H1 (cell line): Measurements from ENCODE around the gene HBEGF. TPM values are rescaled to one million over a fixed set of nuclear protein-coding genes. Genes with fewer than 3 reads are reported as not detected.

Experiments
- CTCF ChIA-PET: fragments of 300-600 bp; sonication (Branson Sonifier 250); formaldehyde crosslinking; loops from one replicate; lab custom pipeline; 2021; ENCODE audit not compliant: partially characterized antibody; lab: Charles Lee
- POLR2A ChIA-PET: fragments of 300-600 bp; sonication (Branson Sonifier 250); formaldehyde crosslinking; loops from one replicate; lab custom pipeline; 2021; ENCODE audit warnings: inconsistent platforms; ENCODE audit not compliant: partially characterized antibody; lab: Charles Lee
- DNase-seq, 2 experiments: peaks; one replicate each; pipeline versions ENCODE4 v3.0.0 to v3.0.0-alpha.2; 2010 to 2022; ENCODE audit warnings: low spot score in 2 of 2, low read depth in 1 of 2, mixed read lengths in 1 of 2
- FAIRE-seq: peaks from 2 replicates; lab custom pipeline; 2011; peaks lifted over from hg19 to GRCh38; lab: Jason Lieb, UNC
- H2AFZ ChIP-seq: 2 replicates; pipeline ENCODE4 v1.8.1; 2012; ENCODE audit warnings: low read length, inconsistent platforms
- H2AK5ac ChIP-seq: 2 replicates; pipeline ENCODE4 v1.6.1; 2013; ENCODE audit warnings: low read depth, low read length
- H2BK120ac ChIP-seq: replicated peaks from 2 replicates; pipeline ENCODE3; 2013; ENCODE audit warnings: low read depth, low read length, inconsistent platforms
- H2BK12ac ChIP-seq: 2 replicates; pipeline ENCODE4 v1.6.1; 2013; ENCODE audit warnings: low read depth, low read length
- H2BK15ac ChIP-seq: 2 replicates; pipeline ENCODE4 v1.6.1; 2013; ENCODE audit warnings: low read length
- H2BK20ac ChIP-seq: 2 replicates; pipeline ENCODE4 v1.6.1; 2013; ENCODE audit warnings: low read length
- H2BK5ac ChIP-seq: 2 replicates; pipeline ENCODE4 v1.6.1; 2013; ENCODE audit warnings: low read depth, low read length
- H3K14ac ChIP-seq: 2 replicates; pipeline ENCODE4 v1.6.1; 2013; ENCODE audit warnings: inconsistent platforms; ENCODE audit not compliant: insufficient read length
- H3K18ac ChIP-seq: 2 replicates; pipeline ENCODE4 v1.6.1; 2013; ENCODE audit warnings: low read length; ENCODE audit errors: extremely low read depth
- H3K23ac ChIP-seq: 2 replicates; pipeline ENCODE4 v1.6.1; 2013; ENCODE audit warnings: inconsistent platforms; ENCODE audit not compliant: insufficient read length
- H3K23me2 ChIP-seq: 2 replicates; pipeline ENCODE4 v1.6.1; 2013; ENCODE audit warnings: low read depth, low read length
- H3K27ac ChIP-seq: 2 replicates; pipeline ENCODE4 v1.6.1; 2011; ENCODE audit warnings: low read depth, low read length, inconsistent platforms
- H3K27me3 ChIP-seq, 4 experiments: replicated peaks in 1 of 4; 1 replicate in 1 of 4; 2 replicates in 3 of 4; pipeline versions ENCODE4 v1.6.1 to v1.8.1; 2011 to 2013; ENCODE audit warnings: low read length in 3 of 4, mild to moderate bottlenecking in 3 of 4, inconsistent platforms in 2 of 4, mixed read lengths in 2 of 4, moderate library complexity in 1 of 4; ENCODE audit not compliant: control insufficient read depth in 3 of 4, insufficient read depth in 3 of 4; ENCODE audit errors: extremely low read depth in 1 of 4
- H3K36me3 ChIP-seq, 4 experiments: 2 replicates each; pipeline versions ENCODE4 v1.6.1 to v1.8.1; 2011 to 2013; ENCODE audit warnings: mild to moderate bottlenecking in 4 of 4, low read length in 3 of 4, moderate library complexity in 2 of 4, control low read depth in 1 of 4, inconsistent platforms in 1 of 4; ENCODE audit not compliant: insufficient read depth in 4 of 4, control insufficient read depth in 2 of 4
- H3K4ac ChIP-seq: replicated peaks from 2 replicates; pipeline ENCODE3; 2013; ENCODE audit warnings: low read length, low read depth, mixed read lengths, inconsistent platforms; ENCODE audit not compliant: insufficient read length
- H3K4me1 ChIP-seq, 4 experiments: replicated peaks in 1 of 4; 1 replicate in 1 of 4; 2 replicates in 3 of 4; pipeline versions ENCODE4 v1.6.1 to v1.8.1; 2011 to 2013; ENCODE audit warnings: low read length in 3 of 4, inconsistent platforms in 2 of 4, mixed read lengths in 1 of 4; ENCODE audit not compliant: insufficient read depth in 4 of 4, control insufficient read depth in 3 of 4
- H3K4me2 ChIP-seq, 2 experiments: 2 replicates each; pipeline versions ENCODE4 v1.6.1 to v1.8.1; 2011 to 2013; ENCODE audit warnings: low read depth in 2 of 2, low read length in 2 of 2, control low read depth in 1 of 2, inconsistent platforms in 1 of 2, mild to moderate bottlenecking in 1 of 2; ENCODE audit not compliant: insufficient read depth in 1 of 2
- H3K4me3 ChIP-seq, 4 experiments: fragments of 200-600, 300-600 bp in 1 of 4; sonication (generic), shearing (Covaris generic), sonication (Bioruptor Twin) in 1 of 4; 2 replicates each; pipeline versions ENCODE4 v1.5.1 to v1.8.1; 2011 to 2016; ENCODE audit warnings: low read length in 4 of 4, low read depth in 3 of 4, control low read depth in 2 of 4, inconsistent platforms in 2 of 4, mild to moderate bottlenecking in 2 of 4, mixed read lengths in 1 of 4, moderate library complexity in 1 of 4; ENCODE audit not compliant: insufficient read depth in 2 of 4; ENCODE audit errors: extremely low read depth in 1 of 4
- H3K56ac ChIP-seq: replicated peaks from 2 replicates; pipeline ENCODE3; 2013; ENCODE audit warnings: low read depth, mild to moderate bottlenecking, mixed read lengths, low read length, inconsistent platforms; ENCODE audit not compliant: insufficient read length
- H3K79me1 ChIP-seq: 2 replicates; pipeline ENCODE4 v1.6.1; 2013; ENCODE audit warnings: low read depth, low read length, control low read depth
- H3K79me2 ChIP-seq, 2 experiments: 2 replicates each; pipeline versions ENCODE4 v1.6.1 to v1.8.1; 2012 to 2013; ENCODE audit warnings: low read length in 2 of 2, mild to moderate bottlenecking in 2 of 2, inconsistent platforms in 1 of 2; ENCODE audit not compliant: insufficient read depth in 2 of 2, control insufficient read depth in 1 of 2
- H3K9ac ChIP-seq, 4 experiments: replicated peaks in 1 of 4; 1 replicate in 1 of 4; 2 replicates in 3 of 4; pipeline versions ENCODE4 v1.6.1 to v1.8.1; 2011 to 2013; ENCODE audit warnings: low read depth in 3 of 4, low read length in 3 of 4, control low read depth in 2 of 4, mild to moderate bottlenecking in 2 of 4, moderate library complexity in 2 of 4, inconsistent platforms in 1 of 4; ENCODE audit errors: extremely low read depth in 1 of 4
- H3K9me3 ChIP-seq, 2 experiments: 2 replicates each; pipeline versions ENCODE4 v1.6.1 to v1.8.1; 2012 to 2013; ENCODE audit warnings: mild to moderate bottlenecking in 2 of 2, moderate library complexity in 2 of 2, control low read depth in 1 of 2, inconsistent platforms in 1 of 2, low read depth in 1 of 2, low read length in 1 of 2, mixed read lengths in 1 of 2; ENCODE audit not compliant: insufficient read depth in 2 of 2
- H4K20me1 ChIP-seq, 2 experiments: replicated peaks in 1 of 2; 2 replicates each; pipeline versions ENCODE3 to v1.8.1; 2011 to 2013; ENCODE audit warnings: inconsistent platforms in 2 of 2, low read length in 2 of 2, mild to moderate bottlenecking in 1 of 2; ENCODE audit not compliant: insufficient read depth in 2 of 2, control insufficient read depth in 1 of 2
- H4K5ac ChIP-seq: 2 replicates; pipeline ENCODE4 v1.6.1; 2013; ENCODE audit warnings: low read length, low read depth, mixed read lengths, inconsistent platforms; ENCODE audit not compliant: insufficient read length
- H4K8ac ChIP-seq: 2 replicates; pipeline ENCODE4 v1.8.0; 2013; ENCODE audit warnings: mild to moderate bottlenecking, moderate library complexity, low read length, inconsistent platforms; ENCODE audit not compliant: insufficient read depth; ENCODE audit errors: extremely low read depth
- H4K91ac ChIP-seq: replicated peaks from 2 replicates; pipeline ENCODE3; 2013; ENCODE audit warnings: low read length, mixed read lengths, inconsistent platforms; ENCODE audit not compliant: insufficient read length
- KDM1A ChIP-seq: fragments of 200-600, 300-600 bp; sonication (generic); IDR thresholded peaks from 2 replicates; pipeline ENCODE4 v1.7.1; 2016; ENCODE audit warnings: mild to moderate bottlenecking, low read length, borderline replicate concordance
- KDM4A ChIP-seq: IDR thresholded peaks from one replicate; pipeline ENCODE4 v1.7.1; 2012; ENCODE audit warnings: low read depth, mild to moderate bottlenecking, moderate library complexity, low read length, inconsistent platforms; ENCODE audit not compliant: severe bottlenecking
- WGBS, 2 experiments: shearing (Covaris generic) in 1 of 2; methylation state at CpG; one replicate each; pipeline versions ENCODE4 v1.1.6 to v1.1.7; 2013 to 2015; ENCODE audit warnings: low lambda C conversion rate in 2 of 2, mixed read lengths in 2 of 2, inconsistent platforms in 1 of 2, low coverage in 1 of 2, missing lambda C conversion rate in 1 of 2; ENCODE audit not compliant: insufficient replicate concordance in 2 of 2, insufficient coverage in 1 of 2, insufficient read length in 1 of 2; ENCODE audit errors: extremely low coverage in 1 of 2, missing lambda C conversion rate in 1 of 2; 5-methylcytosine and 5-hydroxymethylcytosine counted together
- polyA plus RNA-seq, 7 experiments: library from polyadenylated mRNA; depleted of rRNA in 3 of 7; stranded (reverse) in 5 of 7; unstranded in 2 of 7; fragments of >200 nt in 5 of 7; fragments of 200-250 nt in 2 of 7; gene quantifications; 1 replicate in 5 of 7; 2 replicates in 1 of 7; 4 replicates in 1 of 7; pipeline versions ENCODE4 v1.2.1 to v1.2.3, GENCODE V29; 2011 to 2013; ENCODE audit warnings: missing spikeins in 2 of 7, mixed read lengths in 2 of 7
- total RNA-seq: library from RNA; stranded (reverse); fragmentation: NEBNext Ultra II Directional; extraction: Animal tissue kit (Norgen Biotek cat#: 25700); gene quantifications from 2 replicates; pipeline ENCODE4 v1.2.1, GENCODE V29; 2021

Gene HBEGF
- total and polyA plus RNA-seq, 2 of the 8 experiments (the other 6 are each of a cell fraction or from before 2014, with no cell fraction given), result 2.4 to 2.5 TPM

DNA sequence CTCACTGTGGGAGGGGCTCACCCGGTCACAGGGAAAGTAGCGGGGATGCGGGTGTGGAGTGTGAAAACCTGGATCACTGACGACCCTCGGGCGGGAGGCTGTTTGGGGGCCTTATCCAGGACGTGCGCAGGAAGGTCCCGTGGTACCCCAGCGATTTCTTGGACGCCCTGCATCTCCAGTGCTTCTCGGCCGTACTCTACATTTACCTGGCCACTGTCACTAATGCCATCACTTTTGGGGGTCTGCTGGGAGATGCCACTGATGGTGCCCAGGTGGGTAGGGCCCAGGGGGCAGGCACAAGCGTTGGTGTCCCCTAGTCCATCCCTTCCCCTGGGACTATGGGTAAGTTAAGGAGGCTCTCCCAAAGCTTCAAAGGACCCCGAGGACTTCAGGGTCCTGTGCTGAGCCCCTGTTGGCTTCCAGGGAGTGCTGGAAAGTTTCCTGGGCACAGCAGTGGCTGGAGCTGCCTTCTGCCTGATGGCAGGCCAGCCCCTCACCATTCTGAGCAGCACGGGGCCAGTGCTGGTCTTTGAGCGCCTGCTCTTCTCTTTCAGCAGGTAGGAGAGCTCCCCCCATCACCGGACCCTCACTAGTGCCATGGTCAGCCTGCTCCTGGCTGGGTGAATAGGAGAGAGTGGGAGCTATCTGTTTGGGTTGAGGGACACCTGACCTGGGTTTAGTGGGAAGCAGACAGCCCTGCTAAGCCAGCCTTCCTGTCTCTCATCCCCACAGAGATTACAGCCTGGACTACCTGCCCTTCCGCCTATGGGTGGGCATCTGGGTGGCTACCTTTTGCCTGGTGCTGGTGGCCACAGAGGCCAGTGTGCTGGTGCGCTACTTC is 17.4 kb upstream of the HBEGF start:
- no peak for FAIRE-seq
- H3K27ac ChIP-seq, result no peak overlapping the region; the same call in 1 of the 2 replicates
- CTCF ChIA-PET, result interaction anchor here (0.6 to 5.8 kb wide), 31 partner anchors 9 to 284 kb away, joined by 3 to 45 read pairs (median 4); partner anchors contain the start of genes EIF4EBP3, HBEGF, IK and NDUFA2

More for the DNA sequence above, 17.4 kb upstream of the HBEGF start:
- no peak for TF ChIP-seq KDM1A
- TF ChIP-seq KDM4A, result peak; percentile 37
- H3K9me3 ChIP-seq, result no peaks in the 10 kb centered on the region
- H2BK20ac ChIP-seq, result no peak overlapping the region
- H4K91ac ChIP-seq, result peak overlapping the region; percentile 92
- H3K14ac ChIP-seq, result no peak overlapping the region
- DNase-seq, result no peak
- peak overlapping the region; percentile 91; the same call in 1 of the 2 replicates for H3K18ac ChIP-seq
- no peaks in the 10 kb centered on the region; the same call in 1 of the 2 replicates for H3K23me2 ChIP-seq
- 65% methylated on average over 20 of the region's 20 CpGs; no CpG with 5 or more reads in 1 of the 2 experiments for WGBS, 2 experiments
- no peaks in the 10 kb centered on the region for H3K36me3 ChIP-seq
- H4K5ac ChIP-seq, result no peak overlapping the region
- peak overlapping the region; percentile 32 to 98 for H3K4me2 ChIP-seq
- peak overlapping the region; percentile 41 to 70 (median 62) for H3K4me3 ChIP-seq
- H3K79me2 ChIP-seq, result no peaks in the 10 kb centered on the region
- peak overlapping the region in 2 of 4 experiments; percentile 20 to 31; a peak in 3 of 7 replicates for H3K9ac ChIP-seq
- 0 out of 2 replicates have a peak overlapping the region, but pooled peaks have one; percentile 56 for H2BK5ac ChIP-seq
- H3K23ac ChIP-seq, result no peak overlapping the region
- H3K4me1 ChIP-seq, result peaks cover 0 to 8% (median 2%) of the 10 kb centered on the region in 4 experiments; a peak in 3 of 7 replicates
- no peak overlapping the region for H2BK15ac ChIP-seq
- H2AK5ac ChIP-seq, result no peak overlapping the region
- no peaks in the 10 kb centered on the region for H4K20me1 ChIP-seq
- no peak overlapping the region for H2BK120ac ChIP-seq
- no peak overlapping the region for H3K56ac ChIP-seq
- no peaks in the 10 kb centered on the region; the same call in 1 of the 2 replicates for H3K79me1 ChIP-seq
- H2BK12ac ChIP-seq, result peak overlapping the region; percentile 61; the same call in 1 of the 2 replicates
- POLR2A ChIA-PET, result interaction anchor here (0.6 to 1.6 kb wide), 9 partner anchors 9 to 190 kb away, joined by 3 to 8 read pairs (median 3); partner anchors contain the start of genes EIF4EBP3 and HBEGF
- peaks cover 0 to 7% (median 2%) of the 10 kb centered on the region in 4 experiments; a peak in 2 of 7 replicates for H3K27me3 ChIP-seq
- no peak overlapping the region for H3K4ac ChIP-seq
- peak overlapping the region; percentile 94 for H2AFZ ChIP-seq
- H4K8ac ChIP-seq, result peak overlapping the region; percentile 89
